Brain microvascular endothelial cell (primary cell): ENCODE data around the gene PUS3.

Experiments used
- DNase-seq: peaks from one replicate; pipeline ENCODE4 v3.0.0-alpha.2; 2020
- H3K27ac ChIP-seq: fragments of 250-450 bp; sonication (Bioruptor Pico); 2 replicates; pipeline ENCODE4 v1.5.1; 2020; ENCODE audit warnings: mild to moderate bottlenecking, moderate library complexity
- H3K27me3 ChIP-seq: fragments of 250-450 bp; sonication (Bioruptor Pico); replicated peaks from 2 replicates; pipeline ENCODE4 v1.5.1; 2020; ENCODE audit warnings: mild to moderate bottlenecking
- H3K36me3 ChIP-seq: fragments of 250-450 bp; sonication (Bioruptor Pico); replicated peaks from 2 replicates; pipeline ENCODE4 v1.5.1; 2020; ENCODE audit warnings: mild to moderate bottlenecking
- H3K4me3 ChIP-seq: 2 replicates; pipeline ENCODE4 v1.5.1; 2011; ENCODE audit warnings: low read depth, mild to moderate bottlenecking, control low read depth, low read length, moderate library complexity
- in situ Hi-C: cut with HindIII; loops from 2 replicates; pipeline ENCODE4 v1.10.0; 2017; ENCODE audit warnings: low sequenced_read_pairs, low pct_ligation_motif_present
- TF ChIP-seq, protein P1 (sequence below): IDR thresholded peaks from 2 replicates; pipeline ENCODE4 v1.5.1; 2011; ENCODE audit warnings: low read depth, mild to moderate bottlenecking, moderate library complexity, low read length, control low read depth, inconsistent platforms; ENCODE audit errors: missing control alignments

PUS3 gene

DNA sequence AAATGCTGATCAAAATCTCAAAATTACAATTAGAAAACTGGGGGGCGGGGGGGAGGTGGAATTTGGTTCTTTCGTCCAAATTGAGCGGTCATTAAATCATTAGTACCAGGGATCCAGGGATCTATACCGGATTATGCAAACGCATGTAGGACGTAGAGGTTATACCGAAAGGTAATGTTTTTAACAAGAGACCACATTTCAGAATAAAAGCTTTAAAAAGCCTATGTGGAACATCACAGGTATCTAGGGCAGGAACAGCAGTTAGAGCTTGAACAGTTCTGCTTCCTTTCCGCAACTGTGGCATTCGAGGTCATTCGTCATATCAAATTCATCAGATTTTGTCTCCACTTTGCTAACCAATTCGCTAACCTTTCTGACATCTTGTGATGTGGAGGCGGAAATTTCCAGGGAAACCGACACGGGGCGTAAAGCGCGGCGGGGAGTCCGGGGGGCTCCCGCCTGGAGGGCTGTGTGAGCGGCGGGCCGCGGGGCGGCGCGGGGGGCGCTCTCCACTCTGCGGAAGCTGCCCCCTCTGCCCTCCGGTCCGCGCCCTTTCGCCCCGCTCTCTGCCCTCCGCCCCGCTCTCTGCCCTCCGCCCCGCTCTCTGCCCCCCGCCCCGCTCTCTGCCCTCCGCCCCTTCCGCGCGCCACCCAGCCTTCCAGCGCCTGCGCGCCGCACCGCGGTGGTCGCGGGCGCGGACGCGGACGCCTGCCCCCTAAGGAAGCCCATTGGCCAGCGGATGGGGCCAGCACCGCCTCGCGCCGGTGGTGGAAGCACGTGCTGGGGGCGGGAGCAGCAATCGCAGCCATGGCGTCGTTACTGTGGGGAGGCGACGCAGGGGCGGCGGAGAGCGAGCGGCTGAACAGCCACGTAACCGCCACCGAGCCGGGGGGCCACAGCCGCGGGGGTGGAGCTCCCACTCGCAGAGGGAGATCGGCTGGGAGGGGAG is 979 bp upstream of the PUS3 start, which contains the start of gene DDX25:
Gene DDX25, plus strand, starts transcription at position 798 of the 949 bp plus-strand sequence. Its CDS starts 10 bp downstream, at position 808.
- TF ChIP-seq, protein P1, sequence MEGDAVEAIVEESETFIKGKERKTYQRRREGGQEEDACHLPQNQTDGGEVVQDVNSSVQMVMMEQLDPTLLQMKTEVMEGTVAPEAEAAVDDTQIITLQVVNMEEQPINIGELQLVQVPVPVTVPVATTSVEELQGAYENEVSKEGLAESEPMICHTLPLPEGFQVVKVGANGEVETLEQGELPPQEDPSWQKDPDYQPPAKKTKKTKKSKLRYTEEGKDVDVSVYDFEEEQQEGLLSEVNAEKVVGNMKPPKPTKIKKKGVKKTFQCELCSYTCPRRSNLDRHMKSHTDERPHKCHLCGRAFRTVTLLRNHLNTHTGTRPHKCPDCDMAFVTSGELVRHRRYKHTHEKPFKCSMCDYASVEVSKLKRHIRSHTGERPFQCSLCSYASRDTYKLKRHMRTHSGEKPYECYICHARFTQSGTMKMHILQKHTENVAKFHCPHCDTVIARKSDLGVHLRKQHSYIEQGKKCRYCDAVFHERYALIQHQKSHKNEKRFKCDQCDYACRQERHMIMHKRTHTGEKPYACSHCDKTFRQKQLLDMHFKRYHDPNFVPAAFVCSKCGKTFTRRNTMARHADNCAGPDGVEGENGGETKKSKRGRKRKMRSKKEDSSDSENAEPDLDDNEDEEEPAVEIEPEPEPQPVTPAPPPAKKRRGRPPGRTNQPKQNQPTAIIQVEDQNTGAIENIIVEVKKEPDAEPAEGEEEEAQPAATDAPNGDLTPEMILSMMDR: no peak
- Histone ChIP-seq H3K27ac (no peak within 1 kb of the TSS), H3K36me3 (no peaks in the 10 kb centered on the region), H3K4me3 (peak within 1 kb of the TSS; percentile 84), H3K27me3 (peaks cover 8% of the 10 kb centered on the region)
- in situ Hi-C loops: no loop called here
- DNase-seq: no peak

DNA sequence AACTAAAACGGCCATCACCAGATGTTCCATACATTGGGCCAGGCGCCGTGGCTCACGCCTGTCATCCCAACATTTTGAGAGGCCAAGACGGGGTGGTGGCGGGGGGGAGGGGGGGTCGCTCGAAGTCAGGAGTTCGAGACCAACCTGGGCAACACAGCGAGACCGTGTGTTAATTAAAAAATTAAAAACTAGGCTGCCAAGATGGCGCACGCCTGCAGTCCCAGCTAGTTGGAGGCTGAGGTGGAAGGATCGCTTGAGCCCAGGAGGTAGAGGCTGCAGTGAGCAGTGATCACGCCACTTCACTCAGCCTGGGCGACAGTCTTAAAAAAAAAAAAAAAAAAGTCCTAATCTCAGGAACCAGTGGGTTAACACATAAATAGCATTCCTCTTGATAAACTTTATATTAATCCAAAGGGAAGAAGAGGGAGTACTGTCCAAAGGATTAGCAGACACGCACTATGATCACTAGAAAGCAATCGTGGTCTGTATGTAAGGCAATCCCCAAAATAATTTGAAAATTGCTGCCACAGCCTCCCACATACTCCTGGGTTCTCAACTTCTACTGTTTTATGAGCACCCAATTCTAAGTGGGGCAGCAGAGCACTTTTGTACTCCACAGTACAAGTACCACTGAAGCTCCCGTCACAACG is 604 bp downstream of the PUS3 start:
- Histone ChIP-seq H3K27ac (peak overlapping the region; percentile 22), H3K36me3 (no peaks in the 10 kb centered on the region), H3K4me3 (peak overlapping the region; percentile 84), H3K27me3 (peaks cover 8% of the 10 kb centered on the region)
- in situ Hi-C loops: no loop called here
- TF ChIP-seq, protein P1: no peak
- no peak for DNase-seq

DNA sequence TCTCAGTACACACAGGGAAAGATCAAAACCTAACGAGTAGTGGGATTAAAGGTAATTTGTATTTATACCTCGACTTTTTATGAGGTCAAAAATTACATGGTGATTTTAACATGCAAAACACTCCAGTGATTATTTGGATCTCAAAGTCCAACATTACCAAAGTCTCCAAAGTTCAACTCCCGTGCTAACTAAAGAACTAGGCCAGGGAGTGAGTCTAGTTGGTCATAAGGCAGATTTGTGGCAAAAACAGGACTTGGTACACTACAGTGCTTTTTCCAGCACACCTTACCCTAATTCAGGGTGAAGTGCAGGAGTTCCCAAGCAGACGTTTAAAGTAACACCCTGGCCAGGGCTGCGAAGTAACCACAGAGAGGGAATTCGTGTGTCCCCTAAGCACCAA is 1.1 kb downstream of the PUS3 start:
- H3K36me3 ChIP-seq: no peaks in the 10 kb centered on the region
- in situ Hi-C loops: no loop called here
- no peak overlapping the region for H3K4me3 ChIP-seq
- TF ChIP-seq, protein P1: no peak
- no peak for DNase-seq
- H3K27ac ChIP-seq: no peak overlapping the region
- peaks cover 8% of the 10 kb centered on the region for H3K27me3 ChIP-seq

GRCh38 chr11:125892994-125893393 is 10.0 kb downstream of the PUS3 start:
- no peak overlapping the region for H3K4me3 ChIP-seq

GRCh38 chr11:125892071-125892470 is 10.9 kb downstream of the PUS3 start:
- Histone ChIP-seq H3K27ac (no peak overlapping the region), H3K4me3 (no peak overlapping the region), H3K36me3 (peaks cover 12% of the 10 kb centered on the region), H3K27me3 (no peaks in the 10 kb centered on the region)
- in situ Hi-C loops: no loop called here
- DNase-seq: no peak
- TF ChIP-seq, protein P1: no peak

More at GRCh38 chr11:125892994-125893393, 10.0 kb downstream of the PUS3 start:
- Histone ChIP-seq H3K27ac (no peak overlapping the region), H3K36me3 (peaks cover 12% of the 10 kb centered on the region), H3K27me3 (no peaks in the 10 kb centered on the region)
- in situ Hi-C loops: no loop called here
- no peak for DNase-seq
- TF ChIP-seq, protein P1: no peak
